NCI-H128 (cell line): Measurements from ENCODE around the gene EIF2B2.
"Not testable (repeated sequence)": the region's sequence is repeated elsewhere in the genome, so short reads cannot be mapped to it uniquely, and the experiment has no call there.

Experiments used
- DNase-seq: peaks from one replicate; lab custom pipeline; 2025; ENCODE audit not compliant: unreplicated experiment; lab: John Stamatoyannopoulos, UW

Gene EIF2B2

GRCh38 chr14:74988993-74989392 lies 13.7 kb upstream of the EIF2B2 start:
- no peak for DNase-seq

GRCh38 chr14:74994182-74994581 lies 8.5 kb upstream of the EIF2B2 start:
- DNase-seq, result not testable (repeated sequence)

GRCh38 chr14:74995781-74996180 lies 6.9 kb upstream of the EIF2B2 start:
- not testable (repeated sequence) for DNase-seq

- no peak for DNase-seq
Observed at GRCh38 chr14:75001261-75001660, 1.5 kb upstream of the EIF2B2 start.

- no peak for DNase-seq
Observed at GRCh38 chr14:75001899-75002298, 822 bp upstream of the EIF2B2 start.

- DNase-seq, result no peak
Observed at GRCh38 chr14:75003250-75004027, 718 bp downstream of the EIF2B2 start.

- DNase-seq, result no peak
Observed at GRCh38 chr14:75005357-75005756, 2.6 kb downstream of the EIF2B2 start.

GRCh38 chr14:75009176-75009575 lies 6.5 kb downstream of the EIF2B2 start:
- no peak for DNase-seq

- no peak for DNase-seq
Observed at GRCh38 chr14:75010472-75011093, 7.9 kb downstream of the EIF2B2 start.

GRCh38 chr14:75011356-75011994 lies 8.8 kb downstream of the EIF2B2 start:
- DNase-seq, result no peak

- DNase-seq, result no peak
Observed at GRCh38 chr14:75013290-75013689, 10.6 kb downstream of the EIF2B2 start.

- DNase-seq, result no peak
Observed at GRCh38 chr14:75015496-75015895, 12.8 kb downstream of the EIF2B2 start.

- DNase-seq, result no peak
Observed at GRCh38 chr14:75016815-75017214, 14.1 kb downstream of the EIF2B2 start.

GRCh38 chr14:75018694-75019093 lies 16.0 kb downstream of the EIF2B2 start:
- no peak for DNase-seq

GRCh38 chr14:75022655-75023054 lies 19.9 kb downstream of the EIF2B2 start:
- no peak for DNase-seq

GRCh38 chr14:75023108-75023507 lies 20.4 kb downstream of the EIF2B2 start:
- no peak for DNase-seq

GRCh38 chr14:75025082-75025481 lies 22.4 kb downstream of the EIF2B2 start:
- DNase-seq, result no peak

GRCh38 chr14:75025876-75026275 lies 23.2 kb downstream of the EIF2B2 start:
- no peak for DNase-seq

- no peak for DNase-seq
Observed at GRCh38 chr14:75030147-75030546, 27.4 kb downstream of the EIF2B2 start.

- no peak for DNase-seq
Observed at GRCh38 chr14:75032939-75033338, 30.2 kb downstream of the EIF2B2 start.

- no peak for DNase-seq
Observed at GRCh38 chr14:75040507-75040906, 37.8 kb downstream of the EIF2B2 start.

- DNase-seq, result no peak
Observed at GRCh38 chr14:75040959-75041358, 38.2 kb downstream of the EIF2B2 start.
